ENCODE results near the gene SH2D1B. TPM values are rescaled to one million over a fixed set of nuclear protein-coding genes. Genes with fewer than 3 reads are reported as not detected.

The SH2D1B gene
- total and polyA plus RNA-seq, 10 of the 15 experiments (the other 5 are each of a cell fraction or from before 2014, with no cell fraction given): 0.18 TPM; not detected in 9

- POLR2A ChIA-PET: no interaction called here
- no TSS peak for BruUV-seq (replicated peaks)
- Histone ChIP-seq H3K4me2 (ENCODE audit: control insufficient read depth, insufficient read depth) (no peak overlapping the region), H3K9ac (ENCODE audit: control insufficient read depth, insufficient read depth, low read length) (no peak overlapping the region), H3K4me1 (ENCODE audit: control insufficient read depth, insufficient read depth, low read length) (no peaks in the 10 kb centered on the region), H3K79me2 (ENCODE audit: control insufficient read depth, insufficient read depth, low read length) (no peaks in the 10 kb centered on the region), H3K4me3 (no peak overlapping the region), H3K27ac (ENCODE audit: control insufficient read depth, insufficient read depth) (no peak overlapping the region), H3K9me3 (replicated peaks; ENCODE audit: control insufficient read depth, insufficient read depth, low read length) (no peaks in the 10 kb centered on the region), H3K27me3 (replicated peaks in 1 of 2; ENCODE audit: control insufficient read depth in 2 of 2, insufficient read depth in 2 of 2, low read length in 1 of 2) (no peaks in the 10 kb centered on the region), H2AFZ (ENCODE audit: control insufficient read depth, low read depth, low read length) (no peak overlapping the region), H3K36me3 (ENCODE audit: control insufficient read depth in 2 of 2, insufficient read depth in 2 of 2, low read length in 1 of 2) (no peaks in the 10 kb centered on the region), H4K20me1 (ENCODE audit: control insufficient read depth, insufficient read depth) (no peaks in the 10 kb centered on the region; the same call in 1 of the 2 replicates)
- in situ Hi-C loops (cut with MboI) (no loop called here), intact Hi-C loops (cut with micrococcal nuclease; ENCODE audit: unreplicated experiment) (no loop called here)
- RAD21 ChIA-PET (ENCODE audit: unreplicated experiment): no interaction called here
- TF ChIP-seq EGR1 (IDR thresholded peaks at IDR 0.05; ENCODE audit: borderline replicate concordance in 1 of 2, low read depth in 2 of 2, low read length in 2 of 2) (no peak), TBL1XR1 (IDR thresholded peaks at IDR 0.05; ENCODE audit: low read depth, low read length) (no peak), NRF1 (conservative IDR thresholded peaks at IDR 0.05; ENCODE audit: low read depth, low read length) (no peak), BMI1 (IDR thresholded peaks at IDR 0.05; ENCODE audit: borderline replicate concordance) (no peak), RCOR1 (conservative IDR thresholded peaks at IDR 0.05; ENCODE audit: low read depth, low read length) (no peak), POLR2A (IDR thresholded peaks at IDR 0.05; ENCODE audit: low read depth, low read length) (no peak), ZBTB11 (CRISPR knock-in tag; IDR thresholded peaks at IDR 0.05) (no peak), HCFC1 (IDR thresholded peaks at IDR 0.05; ENCODE audit: low read length) (no peak), ATF7 (IDR thresholded peaks at IDR 0.05; ENCODE audit: low read depth) (no peak), USF1 (IDR thresholded peaks at IDR 0.05; ENCODE audit: borderline replicate concordance, extremely low read length, insufficient read depth, low read depth, low read length) (no peak), KAT2A (conservative IDR thresholded peaks at IDR 0.05; ENCODE audit: control insufficient read depth, low read depth, low read length) (no peak), SREBF2 (IDR thresholded peaks at IDR 0.05; ENCODE audit: low read length) (no peak), MTA3 (IDR thresholded peaks at IDR 0.05; ENCODE audit: borderline replicate concordance, low read length) (no peak), TARDBP (IDR thresholded peaks at IDR 0.05; ENCODE audit: borderline replicate concordance) (no peak), E4F1 (IDR thresholded peaks at IDR 0.05; ENCODE audit: borderline replicate concordance, partially characterized antibody) (no peak), MEF2B (IDR thresholded peaks at IDR 0.05; ENCODE audit: partially characterized antibody, poor library complexity, severe bottlenecking) (no peak), SUPT20H (IDR thresholded peaks at IDR 0.05; ENCODE audit: borderline replicate concordance, control insufficient read depth, low read depth, low read length) (no peak)
- CTCF ChIA-PET: no interaction called here
- ATAC-seq: no peak
- WGBS (ENCODE audit: insufficient coverage, insufficient replicate concordance, low lambda C conversion rate, missing lambda C conversion rate): 29% methylated on average over 7 of the region's 7 CpGs
- FAIRE-seq: no peak
- no peak for DNase-seq (ENCODE audit: low read depth, low spot score)
- SMC1A ChIA-PET (ENCODE audit: uncharacterized antibody, unreplicated experiment): no interaction called here
Measured at GRCh38 chr1:162369571-162369970, 42.4 kb downstream of the SH2D1B start.
